Left ventricle myocardium superior (tissue), 1 donor: ENCODE data around the gene NXPH1. TPM values are rescaled to one million over a fixed set of nuclear protein-coding genes. Genes with fewer than 3 reads are reported as not detected.
"Not testable (repeated sequence)": the region's sequence is repeated elsewhere in the genome, so short reads cannot be mapped to it uniquely, and the experiment has no call there.

Source experiments
- ATAC-seq: fragments of 200-7000 bp; cut with Tn5 transposase; one replicate; pipeline ENCODE4 v1.9.1; 2020; ENCODE audit warnings: mild to moderate bottlenecking, moderate library complexity
- DNase-seq: peaks from one replicate; pipeline ENCODE4 v3.0.0-alpha.2; 2020
- intact Hi-C: fragments of 100-400 bp; cut with micrococcal nuclease; formaldehyde crosslinking; loops from one replicate; pipeline ENCODE4 v1.11.0; 2022
- total RNA-seq: library from RNA; stranded (reverse); fragmentation: NEBNext Ultra II Directional; extraction: Animal tissue kit (Norgen Biotek cat#: 25700); gene quantifications from one replicate; pipeline ENCODE4 v1.2.1, GENCODE V29; 2021
- donor health status: DM: no; HTN: yes; CAD: no; lungs with severe emphysema.

The NXPH1 gene
- total RNA-seq, 1 donor from 2014 or later = not detected

GRCh38 chr7:8639668-8640067 is 206.3 kb downstream of the NXPH1 start:
- ATAC-seq (no peak), DNase-seq (no peak)
- intact Hi-C loops = no loop called here

DNA sequence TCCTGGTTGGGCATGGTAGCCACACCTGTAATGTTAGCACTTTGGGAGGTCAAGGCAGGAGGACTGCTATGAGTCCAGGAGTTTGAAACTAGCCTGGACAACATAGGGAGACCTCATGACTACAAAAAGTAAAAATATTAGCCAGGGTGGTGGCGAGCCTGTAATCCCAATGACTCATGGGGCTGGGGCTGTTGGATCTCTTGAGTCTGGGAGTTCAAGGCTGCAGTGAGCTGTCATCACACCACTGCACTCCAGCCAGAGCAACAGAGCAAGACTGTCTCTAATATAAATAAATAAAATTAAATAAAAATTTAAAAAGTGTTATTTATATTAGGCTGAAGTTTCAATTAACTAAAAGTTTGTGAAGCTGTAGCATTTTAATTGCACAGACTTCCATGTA is 207.3 kb downstream of the NXPH1 start:
- intact Hi-C loops = no loop called here
- no peak for ATAC-seq
- DNase-seq = no peak

DNA sequence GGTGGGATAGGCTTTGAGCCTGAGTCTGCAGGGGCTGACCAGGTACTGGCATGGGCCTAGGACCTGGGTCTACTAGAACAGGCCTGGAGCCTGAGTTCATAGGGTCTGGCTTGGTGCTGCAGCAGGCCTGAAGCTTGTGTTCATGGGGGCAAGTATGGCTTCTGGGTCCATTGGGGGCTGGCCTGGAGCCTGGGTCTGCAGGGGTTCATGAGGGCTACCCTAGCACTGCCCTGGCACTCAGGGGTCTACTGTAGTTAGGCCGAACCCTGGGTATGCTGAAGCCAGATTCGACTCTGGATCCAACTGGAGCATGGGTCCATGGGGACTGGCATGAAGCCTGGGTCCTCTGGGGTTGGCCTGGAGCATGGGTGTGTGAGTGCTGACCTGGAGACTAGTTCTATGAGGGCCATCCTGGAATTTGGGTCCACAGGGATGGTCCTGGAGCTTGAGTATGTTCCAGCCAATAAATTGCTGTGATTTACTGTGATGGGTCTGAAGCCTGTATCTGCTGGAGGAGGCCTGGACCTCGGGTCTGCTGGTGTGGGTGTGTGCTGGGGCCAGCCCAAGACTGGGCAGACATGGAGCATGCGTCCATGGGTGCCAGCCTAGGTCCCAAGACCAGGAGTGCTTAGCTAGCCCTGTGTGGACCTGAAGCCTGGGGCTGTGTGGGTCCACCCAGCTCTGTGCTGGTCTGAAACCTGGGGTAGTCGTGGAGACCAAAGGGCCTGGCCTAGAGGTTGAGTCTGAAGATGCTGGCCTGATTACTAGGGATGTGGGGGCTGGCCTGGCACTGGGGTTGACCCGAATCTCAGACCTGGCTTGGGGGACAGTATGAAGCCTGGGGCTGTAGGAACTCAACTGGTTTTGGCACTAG is 235.5 kb downstream of the NXPH1 start:
- no peak for ATAC-seq
- intact Hi-C loops = no loop called here
- no peak for DNase-seq

DNA sequence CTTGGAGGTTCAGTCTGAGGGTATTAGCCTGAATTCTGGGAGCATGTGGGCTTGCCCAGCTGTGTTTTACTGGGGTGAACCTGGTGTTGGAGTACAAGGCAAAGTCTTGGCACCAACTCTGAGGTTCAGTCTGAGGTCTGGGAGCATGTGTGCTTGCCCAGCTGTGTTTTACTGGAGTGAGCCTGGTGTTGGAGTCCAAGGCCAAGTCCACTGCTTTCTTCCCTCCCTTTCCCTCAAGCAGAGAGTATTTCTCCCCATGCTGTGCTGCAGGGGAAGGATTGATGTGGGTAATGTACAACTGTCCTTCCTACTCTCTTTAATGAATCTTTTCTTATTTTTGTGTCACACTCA is 236.1 kb downstream of the NXPH1 start:
- ATAC-seq (no peak), DNase-seq (no peak)
- intact Hi-C loops = no loop called here

- no peak for DNase-seq
- ATAC-seq = no peak
- intact Hi-C loops = no loop called here
Observed at GRCh38 chr7:8684426-8684825, 251.0 kb downstream of the NXPH1 start.

DNA sequence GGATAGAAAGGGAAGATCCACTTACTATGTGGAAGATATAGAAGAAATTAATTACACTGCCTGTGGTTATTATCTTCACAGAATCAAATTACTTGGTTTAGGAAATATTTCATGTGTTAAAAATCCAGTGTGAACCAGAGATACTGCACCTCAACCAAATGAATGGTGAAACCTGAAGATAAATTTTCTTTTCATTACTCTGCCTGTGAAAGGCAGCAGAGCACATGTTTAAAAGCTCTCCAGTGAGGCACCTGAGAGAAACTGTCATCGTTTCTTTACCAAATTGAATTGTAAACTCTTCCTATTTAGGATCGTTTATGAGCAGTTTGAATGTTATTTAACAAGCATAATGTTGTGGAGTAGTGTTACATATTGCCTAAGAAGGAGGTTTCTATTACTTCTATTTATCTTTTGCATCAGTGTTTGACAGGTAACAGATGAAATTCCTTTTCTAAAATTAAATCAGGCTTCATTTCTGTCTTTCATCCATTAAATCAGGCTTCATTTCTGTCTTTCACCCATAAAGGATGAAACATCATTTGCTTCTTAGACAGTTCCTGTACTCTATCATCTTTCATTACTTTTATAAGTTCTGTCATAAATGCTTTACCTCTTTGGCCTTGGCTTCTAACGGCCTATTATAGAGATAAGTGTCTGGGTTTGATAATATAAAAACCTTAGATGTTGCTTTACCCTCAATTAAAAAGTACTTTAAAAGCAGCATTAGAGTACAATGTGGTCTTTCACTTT is 266.6 kb downstream of the NXPH1 start:
- ATAC-seq (no peak), DNase-seq (no peak)
- intact Hi-C loops = no loop called here

DNA sequence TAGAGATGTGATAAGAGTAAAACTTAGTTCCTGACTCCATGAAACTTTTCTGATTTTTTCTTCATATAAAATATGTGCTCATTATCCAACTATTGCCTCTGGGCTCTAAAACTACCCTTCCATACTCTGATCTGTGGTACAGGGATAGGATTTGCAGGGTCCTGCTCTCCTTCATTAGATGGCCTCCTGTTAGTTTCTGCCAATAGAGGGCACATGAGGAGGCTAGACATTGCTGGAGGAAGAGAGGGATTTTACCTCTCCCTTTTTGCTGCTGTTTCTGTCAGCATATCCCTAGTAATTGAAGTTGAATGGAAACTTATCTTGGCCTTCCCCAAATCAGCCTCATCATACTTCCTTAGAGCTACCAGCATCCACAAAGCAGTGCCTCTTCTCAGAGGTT is 269.4 kb downstream of the NXPH1 start:
- intact Hi-C loops = no loop called here
- no peak for ATAC-seq
- DNase-seq = no peak

DNA sequence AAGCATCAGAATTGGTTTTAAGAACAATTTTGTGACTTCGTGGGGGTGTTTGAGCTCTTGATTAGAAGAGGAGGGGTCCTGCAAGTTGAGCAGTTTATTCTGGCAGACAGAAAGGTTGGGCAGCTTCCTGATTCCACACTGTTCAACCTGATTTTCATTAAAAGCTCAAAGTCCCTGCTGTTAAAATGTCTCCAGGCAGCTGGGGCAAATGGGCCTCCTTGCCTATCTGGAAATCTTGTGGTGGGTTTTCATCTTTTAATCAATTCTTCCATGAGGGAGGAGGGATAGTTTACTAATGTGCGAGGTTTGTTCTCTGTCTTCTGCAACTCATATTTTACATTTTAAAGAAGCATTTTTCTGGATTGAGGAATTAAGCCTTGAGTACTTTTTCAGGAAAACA is 276.7 kb downstream of the NXPH1 start:
- DNase-seq = no peak
- intact Hi-C loops = no loop called here
- no peak for ATAC-seq

- no peak for ATAC-seq
- DNase-seq = no peak
- intact Hi-C loops = no loop called here
Observed at GRCh38 chr7:8714791-8715190, 281.4 kb downstream of the NXPH1 start.

DNA sequence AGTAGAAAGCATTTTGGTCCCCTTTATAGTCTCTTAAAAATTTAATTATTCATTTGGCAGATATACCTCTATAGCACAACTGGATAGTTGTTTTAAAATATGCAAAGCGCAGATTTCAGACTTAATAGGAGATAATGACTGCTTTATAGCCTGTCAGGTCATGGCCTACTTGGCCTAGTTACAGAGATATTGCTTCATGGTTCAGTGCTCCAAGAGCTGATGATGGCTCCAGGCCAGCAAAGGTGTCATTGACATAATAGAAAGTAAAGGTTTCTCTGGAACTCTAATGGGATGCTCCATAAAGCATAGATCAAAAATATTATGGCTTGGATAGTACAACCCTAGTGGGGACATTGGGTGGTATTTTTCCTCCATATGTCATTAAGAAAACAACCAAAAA is 285.7 kb downstream of the NXPH1 start:
- no peak for ATAC-seq
- intact Hi-C loops = no loop called here
- DNase-seq = no peak

GRCh38 chr7:8724080-8724718 is 290.8 kb downstream of the NXPH1 start:
- ATAC-seq (no peak), DNase-seq (no peak)
- intact Hi-C loops = no loop called here

GRCh38 chr7:8731756-8732155 is 298.3 kb downstream of the NXPH1 start:
- DNase-seq, ATAC-seq, intact Hi-C loops: not testable (repeated sequence)

DNA sequence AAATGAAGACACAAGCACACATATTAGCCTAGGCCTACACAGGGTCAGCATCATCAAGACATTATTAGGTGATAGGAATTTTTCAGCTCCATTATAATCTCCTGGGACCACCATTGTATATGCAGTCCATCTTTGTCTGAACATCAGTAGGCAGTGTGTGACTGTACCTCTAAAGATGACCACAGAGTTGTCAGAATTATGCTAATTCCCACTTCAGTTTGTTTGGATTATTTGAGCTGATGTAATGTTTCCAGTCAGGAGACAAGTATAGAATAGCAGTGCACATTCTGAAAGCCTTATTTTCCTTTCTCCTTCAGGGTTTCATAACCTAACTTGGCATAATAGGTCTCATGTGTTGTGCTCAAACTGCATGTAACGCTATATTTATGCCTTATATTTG is 306.4 kb downstream of the NXPH1 start:
- ATAC-seq = no peak
- intact Hi-C loops = no loop called here
- DNase-seq = no peak

DNA sequence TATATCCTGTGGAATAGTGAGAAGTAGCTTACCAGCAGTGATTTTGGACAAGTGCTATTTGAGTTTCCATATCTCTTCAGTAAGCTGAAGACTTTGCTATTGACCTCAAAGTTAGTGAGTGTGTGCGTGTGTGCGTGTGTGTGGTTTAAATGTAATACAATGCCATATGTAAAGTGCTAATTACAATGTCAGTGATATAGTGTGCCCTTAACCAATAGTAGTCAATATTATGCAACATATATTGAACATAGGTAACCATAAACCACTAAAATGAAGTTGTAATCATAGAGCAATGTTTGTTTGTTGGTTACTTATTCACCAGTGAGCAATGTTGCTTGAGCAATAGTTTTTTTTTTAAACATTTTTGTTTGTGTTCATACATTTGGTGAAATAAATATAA is 309.4 kb downstream of the NXPH1 start:
- intact Hi-C loops = no loop called here
- ATAC-seq = no peak
- DNase-seq = no peak

GRCh38 chr7:8747338-8747737 is 313.9 kb downstream of the NXPH1 start:
- no peak for DNase-seq
- intact Hi-C loops = no loop called here
- no peak for ATAC-seq

GRCh38 chr7:8751557-8752231 is 318.3 kb downstream of the NXPH1 start:
- DNase-seq (no peak), ATAC-seq (no peak)
- intact Hi-C loops = no loop called here

GRCh38 chr7:8753355-8753754 is 319.9 kb downstream of the NXPH1 start:
- DNase-seq = no peak
- intact Hi-C loops = no loop called here
- ATAC-seq = no peak

GRCh38 chr7:8761731-8762130 is 328.3 kb downstream of the NXPH1 start:
- ATAC-seq = no peak
- intact Hi-C loops = no loop called here

GRCh38 chr7:8762803-8763202 is 329.4 kb downstream of the NXPH1 start:
- intact Hi-C loops = no loop called here
- no peak for ATAC-seq
- no peak for DNase-seq

More at GRCh38 chr7:8761731-8762130, 328.3 kb downstream of the NXPH1 start:
- no peak for DNase-seq

DNA sequence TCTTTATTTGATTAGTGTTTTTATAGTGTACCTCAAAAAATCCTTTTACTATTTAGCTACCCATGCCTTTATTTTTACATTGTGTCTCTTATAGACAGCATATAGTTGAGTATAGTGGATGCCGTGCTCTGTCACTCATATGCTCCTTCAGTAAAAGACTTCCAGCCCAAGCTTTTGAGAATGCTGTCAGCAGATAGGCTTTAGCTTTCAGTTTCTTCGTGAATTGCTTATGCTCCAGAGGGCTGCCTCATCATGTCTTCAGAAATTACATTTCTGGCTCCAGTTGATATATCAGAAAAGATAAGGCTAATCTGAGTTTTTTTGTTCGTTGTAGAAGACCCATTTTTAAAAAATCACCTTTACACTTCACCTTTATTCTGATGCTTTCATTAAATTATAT is 332.0 kb downstream of the NXPH1 start:
- intact Hi-C loops = no loop called here
- DNase-seq = no peak
- no peak for ATAC-seq
